GM11168 (cell line): ENCODE data around the gene LLGL2.

Experiments used
- in situ Hi-C: fragments of 300-500 bp; cut with MboI; formaldehyde crosslinking; loops from one replicate; pipeline ENCODE4 v1.12.0; 2022; ENCODE audit warnings: low sequenced_read_pairs; ENCODE audit not compliant: unreplicated experiment

The LLGL2 gene

DNA sequence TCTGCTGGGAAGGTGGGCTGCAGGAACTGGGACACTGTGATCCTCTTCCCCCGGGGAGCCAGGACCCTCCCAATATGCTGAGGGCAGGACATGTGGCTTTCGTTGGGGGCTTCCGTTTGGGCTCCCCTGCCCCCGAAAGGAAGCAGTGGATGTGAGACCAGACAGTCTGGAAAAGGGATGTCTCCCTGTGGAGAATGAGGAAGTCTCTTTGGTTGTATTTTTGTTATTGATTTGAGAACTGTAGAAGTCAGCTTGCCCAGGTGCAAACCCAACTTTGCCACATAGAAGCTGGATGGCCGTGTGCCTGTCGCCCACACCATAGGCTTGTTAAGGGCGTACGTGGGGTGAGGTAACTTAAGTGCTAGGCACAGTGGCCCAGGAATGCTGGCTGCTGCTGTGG is 18.8 kb downstream of the LLGL2 start:
- in situ Hi-C loops: no loop called here

DNA sequence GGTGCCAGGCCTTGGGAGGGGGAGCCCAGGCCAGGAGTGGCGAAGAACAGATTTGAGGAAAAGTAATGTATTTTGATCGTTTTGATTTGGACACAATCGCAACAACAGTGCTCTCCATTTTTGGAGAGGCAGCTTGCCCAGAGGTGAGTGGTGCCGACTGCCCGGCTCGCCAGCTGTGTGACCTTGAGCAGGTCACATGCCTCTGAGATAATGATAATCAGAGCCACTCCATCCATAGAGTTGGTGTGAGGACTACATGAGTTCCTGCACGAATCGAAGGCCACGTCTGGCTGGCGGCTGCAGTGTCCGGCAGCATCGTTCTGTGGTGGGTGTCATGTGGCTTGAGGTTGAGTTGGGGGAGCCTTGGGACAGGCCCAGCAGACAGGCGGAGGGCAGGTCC is 20.7 kb downstream of the LLGL2 start:
- in situ Hi-C loops: no loop called here

DNA sequence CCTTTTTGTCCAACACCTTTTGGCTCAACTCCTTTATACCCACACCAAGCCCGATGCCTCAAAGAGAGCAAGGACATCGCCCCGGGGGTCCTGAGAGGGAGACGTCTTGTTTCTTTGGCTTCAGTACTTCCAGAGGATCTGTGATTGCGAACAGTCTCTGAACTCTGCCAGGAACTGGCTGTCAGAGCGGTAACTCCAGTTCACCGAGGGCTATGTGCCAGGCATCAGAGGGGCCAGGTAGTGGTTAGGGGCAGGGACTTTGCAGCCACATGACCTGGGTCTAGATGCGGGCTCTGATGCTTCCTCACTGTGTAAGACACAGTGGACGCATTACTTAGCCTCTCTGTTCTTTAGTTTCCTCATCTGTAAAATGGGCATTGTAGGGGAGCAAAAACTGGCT is 21.6 kb downstream of the LLGL2 start:
- in situ Hi-C loops: no loop called here

DNA sequence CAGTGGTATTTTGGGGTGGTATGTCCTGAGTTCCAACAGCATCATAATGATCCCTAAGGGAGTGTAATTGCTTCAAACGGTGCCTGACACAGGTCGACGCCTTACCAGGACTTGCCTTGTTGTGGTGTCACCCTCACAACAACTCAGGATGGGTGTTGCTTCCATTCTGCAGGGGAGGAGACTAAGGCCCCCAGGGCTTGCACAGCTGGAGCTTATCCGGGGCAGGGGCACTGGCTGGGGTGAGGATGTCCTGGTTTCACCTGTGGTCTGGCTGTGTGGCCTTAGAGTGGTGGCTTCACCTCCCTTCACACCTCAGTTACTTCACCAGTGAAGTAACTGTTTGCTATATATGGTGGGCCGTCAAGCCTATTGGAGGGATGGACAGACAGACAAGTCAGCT is 23.3 kb downstream of the LLGL2 start:
- in situ Hi-C loops: no loop called here

DNA sequence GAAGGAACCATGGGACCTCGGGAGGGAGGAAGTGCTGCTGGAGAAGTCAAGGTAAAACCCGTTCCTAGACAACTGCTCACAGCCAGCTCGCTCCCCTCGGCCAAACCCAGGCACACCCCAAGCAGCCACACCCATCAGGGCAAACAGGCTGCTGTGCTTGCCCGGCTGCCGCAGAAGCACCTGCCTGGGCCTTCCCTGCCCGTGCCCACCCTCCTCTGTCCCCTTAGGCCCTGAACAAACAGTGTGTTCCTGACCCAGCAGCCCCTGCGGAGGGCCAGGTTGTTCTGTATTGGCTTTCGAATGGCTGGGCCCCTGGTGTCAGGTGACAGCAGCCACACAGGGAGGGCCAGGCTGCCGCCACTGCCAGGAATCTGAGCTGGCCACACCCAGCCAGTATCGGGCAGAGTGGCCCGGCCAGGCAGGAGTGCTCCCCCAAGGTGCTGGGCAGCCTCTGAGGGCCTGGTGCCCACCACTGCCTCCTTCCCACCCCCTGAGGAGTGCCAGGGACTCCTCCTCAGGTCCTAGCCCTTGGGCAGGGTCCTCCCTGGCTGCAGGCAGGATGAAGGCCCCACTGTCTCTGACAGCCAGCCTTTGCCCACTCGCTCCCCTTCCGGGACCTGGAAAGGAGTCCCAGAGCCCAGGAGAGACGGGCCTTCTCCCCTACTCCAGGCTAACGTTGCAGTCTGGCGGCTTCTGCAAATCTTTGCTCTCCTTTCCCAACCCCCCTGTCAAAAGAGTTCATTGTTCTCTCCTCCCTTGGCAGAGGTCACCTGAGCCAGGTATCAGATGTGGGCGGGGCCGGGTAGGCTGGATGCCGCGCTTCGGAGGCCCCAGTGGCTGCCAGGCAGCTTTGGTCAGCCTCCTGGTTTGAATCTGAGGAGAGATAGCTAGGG is 24.0 kb downstream of the LLGL2 start:
- in situ Hi-C loops: no loop called here

DNA sequence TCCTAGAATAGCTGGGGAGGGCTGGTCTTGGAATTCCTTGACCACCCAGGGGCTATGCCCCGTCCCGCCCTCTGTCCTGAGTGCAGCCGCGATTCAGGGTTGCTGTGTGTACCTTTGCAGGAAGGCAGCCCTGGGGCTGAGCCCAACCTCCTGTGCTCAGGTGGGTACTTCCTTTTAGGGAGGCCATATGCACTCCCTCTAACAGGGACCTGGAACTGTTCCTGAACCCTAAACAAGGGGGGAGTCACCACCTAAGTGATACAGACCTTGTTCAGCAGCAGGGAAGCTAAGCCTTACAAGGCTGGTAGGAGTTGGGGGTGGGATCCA is 24.6 kb downstream of the LLGL2 start:
- in situ Hi-C loops: no loop called here

DNA sequence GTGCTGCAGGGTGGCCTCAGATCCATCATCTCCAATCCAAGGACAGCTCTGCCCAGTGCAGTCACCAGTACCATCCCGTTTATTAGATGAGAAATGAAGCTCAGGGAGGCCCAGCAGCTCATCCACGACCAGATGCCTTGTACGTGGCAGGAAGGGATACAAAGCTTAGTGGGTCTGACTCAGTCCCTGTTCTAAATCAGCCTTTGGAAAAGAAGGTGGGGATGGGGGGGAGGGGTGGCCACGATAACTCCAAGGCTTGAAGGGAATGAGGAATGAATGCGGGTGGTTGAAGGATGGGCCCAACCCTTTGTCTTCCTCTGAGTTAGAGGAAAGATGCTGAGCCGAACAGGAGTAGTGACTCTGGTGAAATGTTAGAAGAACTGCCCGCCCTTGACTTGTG is 25.8 kb downstream of the LLGL2 start:
- in situ Hi-C loops: no loop called here

DNA sequence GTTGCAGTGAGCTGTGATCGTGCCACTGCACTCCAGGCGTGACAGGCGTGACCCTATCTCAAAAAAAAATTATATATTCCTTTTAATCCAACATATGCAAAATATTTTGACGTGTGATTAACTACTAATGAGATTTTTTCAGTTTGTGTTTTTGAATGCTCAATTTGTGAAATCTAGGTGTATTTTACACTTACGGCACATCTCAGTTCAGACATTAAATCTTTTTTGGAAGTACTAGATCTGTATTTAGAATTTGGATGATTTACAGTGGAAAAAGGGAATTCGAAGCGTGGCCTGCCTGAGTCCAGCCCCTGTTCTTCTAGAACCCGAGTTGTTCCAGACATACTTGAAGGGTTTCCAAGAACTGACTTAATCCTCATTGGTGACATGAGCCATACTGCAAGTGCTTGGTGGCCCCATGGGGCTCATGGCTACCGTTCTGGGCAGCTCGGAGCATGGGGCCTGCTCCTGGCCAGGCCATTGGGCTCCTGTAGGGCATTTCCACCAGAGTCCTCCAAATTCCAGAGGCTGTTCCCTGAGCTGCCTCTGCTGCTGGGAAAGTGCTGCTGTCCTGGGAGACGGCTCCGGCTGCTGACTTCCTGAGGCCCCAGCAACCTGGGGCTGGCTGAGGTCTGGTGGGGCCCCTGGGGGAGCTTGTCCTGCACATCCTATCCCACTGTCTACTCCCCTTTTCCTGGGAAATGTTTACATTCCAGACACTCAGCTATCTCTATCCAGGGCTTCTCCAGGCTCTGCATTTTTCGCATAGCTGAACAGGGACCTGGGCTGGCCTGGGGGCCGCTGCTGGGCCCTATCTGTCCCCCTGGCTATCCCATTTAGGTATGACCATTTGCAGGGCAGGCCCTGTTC is 27.2 kb downstream of the LLGL2 start:
- in situ Hi-C loops: no loop called here

DNA sequence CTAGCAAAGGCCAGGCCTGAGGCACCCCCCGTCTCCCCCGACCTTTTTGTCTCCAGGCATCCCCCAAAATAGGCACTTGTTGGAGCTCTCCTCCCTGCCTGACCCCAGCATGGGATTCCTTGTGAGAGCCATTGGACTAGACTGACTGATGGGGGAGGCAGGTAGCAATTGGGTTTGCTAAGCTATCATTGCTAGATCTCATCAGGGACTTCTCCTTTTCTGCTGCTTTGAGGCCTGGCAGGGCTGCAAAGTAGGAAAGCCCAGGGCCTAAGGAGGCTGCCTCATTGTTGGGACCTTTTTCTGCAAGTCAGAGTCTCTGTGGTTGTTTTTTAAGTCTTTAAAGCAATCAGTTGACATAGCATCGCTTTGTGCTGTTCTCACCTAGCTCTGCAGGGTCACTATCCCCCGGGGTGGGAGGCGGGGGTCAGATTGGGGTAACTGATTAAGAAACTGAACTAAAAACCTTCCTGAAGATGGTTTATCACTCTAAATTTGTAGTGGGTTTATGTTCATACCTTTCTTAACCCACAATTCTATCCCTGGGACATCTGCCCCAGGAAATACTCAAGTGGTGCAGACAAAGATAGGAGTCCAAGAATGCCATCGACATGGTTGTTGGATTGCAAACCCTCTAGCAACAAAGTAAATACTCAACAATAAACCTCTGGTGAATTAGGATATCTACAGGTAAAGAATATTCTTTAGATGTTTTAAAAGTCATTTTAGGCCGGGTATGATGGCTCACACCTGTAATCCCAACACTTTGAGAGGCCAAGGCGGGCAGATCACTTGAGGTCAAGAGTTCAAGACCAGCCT is 28.0 kb downstream of the LLGL2 start:
- in situ Hi-C loops: no loop called here

DNA sequence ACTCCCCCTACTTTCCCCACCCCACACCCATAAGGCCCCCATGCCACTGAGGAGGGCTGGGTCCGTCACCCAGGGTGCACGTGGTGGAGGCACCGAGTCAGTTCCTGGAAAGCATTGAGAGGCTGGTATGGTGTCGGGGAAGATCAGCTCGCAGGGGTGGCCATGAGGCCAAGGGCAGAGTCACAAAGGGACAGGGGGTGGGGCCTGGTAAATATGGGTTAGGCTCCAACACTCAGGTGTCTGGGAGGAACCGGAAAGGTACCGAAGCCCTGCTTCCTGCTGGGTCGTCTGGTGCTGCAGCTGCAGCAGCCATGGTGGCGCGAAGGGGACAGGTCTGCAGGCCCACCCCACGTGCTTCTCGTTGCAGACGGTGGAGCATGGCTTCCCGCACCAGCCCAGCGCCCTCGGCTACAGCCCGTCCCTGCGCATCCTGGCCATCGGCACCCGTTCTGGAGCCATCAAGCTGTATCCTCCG is 30.2 kb downstream of the LLGL2 start:
- in situ Hi-C loops: no loop called here

DNA sequence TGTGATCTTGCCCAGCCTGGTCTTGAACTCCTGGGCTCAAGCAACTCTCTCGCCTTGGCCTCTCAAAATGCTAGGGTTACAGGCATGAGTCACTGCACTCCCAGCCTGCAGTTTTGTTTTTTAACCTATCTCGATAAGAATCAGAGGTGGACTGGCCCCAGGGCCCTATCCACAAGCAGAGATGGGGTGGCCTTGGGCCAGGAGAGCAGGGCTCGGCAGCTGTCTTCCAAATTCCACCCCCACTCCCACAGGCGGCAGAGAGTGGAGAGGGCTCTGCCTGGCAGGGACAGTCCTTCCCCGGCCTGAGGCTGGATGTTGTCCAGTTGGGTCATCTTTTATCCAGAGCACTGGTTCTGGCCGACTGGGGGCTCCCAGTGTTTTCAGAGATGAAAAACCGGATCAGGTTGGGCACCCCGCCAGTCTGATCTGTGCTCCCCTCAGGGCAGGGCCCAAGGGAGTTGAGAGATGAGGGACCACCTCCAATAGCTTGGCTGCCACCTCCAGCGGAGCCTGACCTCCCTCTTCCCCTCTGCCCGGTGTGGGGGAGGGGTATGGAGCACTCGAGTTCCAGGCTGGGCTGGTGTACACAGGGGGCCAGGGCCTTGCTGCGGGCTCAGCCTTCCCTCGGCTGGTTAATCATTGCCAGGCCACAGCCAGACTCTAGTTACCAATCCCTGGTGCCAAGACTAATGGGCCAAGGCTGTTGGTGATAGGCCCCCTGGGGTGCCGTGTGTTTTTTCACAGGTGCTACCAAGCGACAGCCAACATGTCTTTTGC is 31.8 kb downstream of the LLGL2 start:
- in situ Hi-C loops: no loop called here

DNA sequence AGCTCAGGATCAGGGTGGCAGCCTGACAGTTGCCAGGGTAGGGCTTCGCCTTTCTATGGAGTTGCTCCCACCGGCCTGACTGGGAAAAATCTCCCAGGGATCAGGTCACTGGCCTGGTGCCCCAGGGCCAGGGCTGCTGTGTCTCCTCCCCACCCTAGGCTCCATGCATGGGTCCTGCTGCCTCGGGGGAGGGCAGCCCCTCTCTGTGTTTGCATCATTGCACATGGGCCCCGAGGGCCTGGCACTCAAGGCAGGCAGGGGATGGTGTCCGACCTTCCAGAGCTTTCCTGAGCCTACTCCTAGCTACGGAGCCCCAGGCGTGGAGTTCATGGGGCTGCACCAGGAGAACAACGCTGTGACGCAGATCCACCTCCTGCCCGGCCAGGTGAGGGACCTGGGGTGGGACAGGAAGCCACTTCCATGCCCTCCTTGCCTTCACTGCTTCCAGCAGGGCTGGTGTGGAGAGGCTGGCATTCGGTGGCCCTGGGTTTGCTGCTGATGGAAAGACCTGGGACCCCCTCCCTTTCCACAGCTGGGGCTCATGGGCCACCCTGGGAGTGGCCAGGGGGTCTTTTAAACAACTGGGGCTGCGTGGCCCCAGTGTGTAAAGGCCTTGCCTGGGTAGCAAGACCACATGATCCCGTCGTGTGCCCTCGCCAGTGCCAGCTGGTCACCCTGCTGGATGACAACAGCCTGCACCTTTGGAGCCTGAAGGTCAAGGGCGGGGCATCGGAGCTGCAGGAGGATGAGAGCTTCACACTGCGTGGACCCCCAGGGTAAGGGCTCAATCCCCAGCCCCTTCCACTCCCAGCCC is 32.6 kb downstream of the LLGL2 start:
- in situ Hi-C loops: no loop called here

DNA sequence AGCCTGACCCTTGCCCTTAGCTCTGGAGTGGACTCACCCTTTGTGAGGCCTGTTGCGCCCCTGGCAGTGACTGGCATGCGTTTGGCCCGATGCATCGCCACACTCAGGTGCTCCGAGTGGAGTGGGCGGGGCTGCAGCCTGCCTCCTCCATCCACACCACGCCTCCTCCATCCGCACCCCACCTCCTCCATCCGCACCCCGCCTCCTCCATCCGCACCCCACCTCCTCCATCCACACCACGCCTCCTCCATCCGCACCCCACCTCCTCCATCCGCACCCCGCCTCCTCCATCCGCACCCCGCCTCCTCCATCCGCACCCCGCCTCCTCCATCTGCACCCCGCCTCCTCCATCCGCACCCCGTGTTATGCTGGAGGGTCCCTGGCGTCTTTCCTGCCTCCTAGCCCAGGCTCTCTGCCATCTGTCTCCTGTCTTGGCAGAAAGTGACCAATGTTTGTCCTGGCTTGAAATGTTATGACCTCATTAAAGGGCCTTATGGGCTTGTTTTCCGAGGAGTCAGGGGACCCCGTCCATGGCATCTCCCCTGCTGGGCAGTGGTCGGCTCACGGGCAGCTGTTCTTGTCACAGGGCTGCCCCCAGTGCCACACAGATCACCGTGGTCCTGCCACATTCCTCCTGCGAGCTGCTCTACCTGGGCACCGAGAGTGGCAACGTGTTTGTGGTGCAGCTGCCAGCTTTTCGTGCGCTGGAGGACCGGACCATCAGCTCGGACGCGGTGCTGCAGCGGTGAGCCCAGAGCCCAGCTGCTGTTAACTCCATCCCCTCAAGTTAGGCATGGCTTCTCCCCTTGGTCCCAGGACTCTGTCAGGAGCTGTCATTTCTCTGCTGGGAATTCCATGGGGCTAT is 33.4 kb downstream of the LLGL2 start:
- in situ Hi-C loops: no loop called here

DNA sequence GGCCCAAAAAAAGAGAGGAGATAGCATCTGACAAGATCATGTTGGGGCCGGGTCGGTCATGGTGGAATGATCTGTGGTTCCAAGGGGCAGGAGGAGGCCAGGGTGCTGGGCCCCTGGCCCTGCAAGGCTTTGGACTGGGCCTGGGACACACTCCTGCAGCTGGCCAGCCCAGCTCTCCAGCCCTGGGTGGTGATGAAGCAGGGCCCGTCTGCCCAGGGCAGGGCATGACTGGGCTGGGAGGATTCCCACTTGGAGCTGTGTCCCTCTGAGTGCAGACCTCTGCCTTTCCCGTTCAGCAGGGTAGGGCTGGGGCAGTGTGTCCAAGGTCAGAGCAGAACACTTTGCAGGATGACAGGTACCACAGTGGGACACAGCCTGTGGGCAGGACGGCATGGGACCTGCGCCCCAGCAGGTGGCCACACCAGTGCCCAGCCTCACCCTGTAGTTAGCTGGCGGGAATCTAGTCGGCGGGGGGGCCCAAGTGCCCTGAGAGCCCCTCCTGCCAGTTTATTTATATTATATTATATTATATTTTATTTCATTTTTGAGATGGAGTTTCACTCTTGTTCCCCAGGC is 34.5 kb downstream of the LLGL2 start:
- in situ Hi-C loops: no loop called here

DNA sequence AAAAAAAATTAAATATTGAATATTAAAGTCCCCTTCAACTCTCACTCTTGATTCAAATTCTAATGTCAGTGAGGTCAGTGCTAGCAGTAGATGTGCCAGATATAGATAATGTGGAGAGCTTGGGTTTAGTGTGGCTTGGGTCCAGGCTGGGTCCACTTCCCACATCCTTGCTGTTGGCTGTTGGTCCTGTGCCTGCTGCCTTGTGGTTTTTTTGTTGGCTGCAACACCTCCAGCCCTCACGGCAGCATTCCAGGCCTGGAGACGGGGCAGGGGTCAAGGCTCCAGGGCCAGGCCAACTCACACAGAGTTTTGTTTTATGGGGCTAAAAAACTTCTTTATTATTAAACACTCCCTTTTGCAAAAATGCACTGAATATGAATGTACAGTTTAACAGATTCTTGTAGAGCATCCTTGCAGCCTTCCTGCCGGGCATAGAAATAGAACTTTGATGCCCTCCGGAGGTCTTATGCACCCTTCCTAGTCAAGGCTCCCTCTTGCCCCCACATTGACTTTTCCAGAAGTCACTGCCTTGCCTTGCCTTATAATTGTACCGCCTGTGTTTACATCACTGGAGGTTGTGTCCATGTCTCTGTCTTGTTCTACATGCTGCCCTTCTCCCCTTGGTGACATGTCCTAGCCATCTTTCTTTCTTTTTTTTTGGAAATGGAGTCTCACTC is 36.6 kb downstream of the LLGL2 start:
- in situ Hi-C loops: no loop called here

DNA sequence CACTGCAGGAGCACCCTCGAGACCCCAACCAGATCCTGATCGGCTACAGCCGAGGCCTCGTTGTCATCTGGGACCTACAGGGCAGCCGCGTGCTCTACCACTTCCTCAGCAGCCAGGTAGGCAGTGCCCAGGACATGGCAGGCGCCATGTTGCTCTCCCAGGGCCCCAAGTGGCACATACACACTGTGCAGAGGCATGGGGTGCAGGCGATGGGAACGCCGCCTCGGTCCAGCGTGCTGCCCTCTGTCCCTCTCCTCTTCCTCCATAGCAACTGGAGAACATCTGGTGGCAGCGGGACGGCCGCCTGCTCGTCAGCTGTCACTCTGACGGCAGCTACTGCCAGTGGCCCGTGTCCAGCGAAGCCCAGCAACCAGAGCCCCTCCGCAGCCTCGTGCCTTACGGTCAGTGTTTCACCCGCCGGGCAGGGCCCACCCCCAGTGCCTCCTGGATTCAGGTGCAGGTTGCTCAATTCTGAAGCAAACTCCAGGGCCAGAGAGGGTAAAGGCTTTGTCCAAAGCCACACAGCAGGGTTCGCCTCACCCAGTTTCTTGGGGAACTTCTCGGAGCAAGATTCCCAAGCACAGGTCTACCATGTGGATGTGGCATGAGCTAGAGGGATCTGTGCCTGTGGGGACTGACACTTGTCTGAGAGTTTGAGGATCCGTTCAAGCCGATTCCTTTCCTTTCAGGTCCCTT is 37.7 kb downstream of the LLGL2 start:
- in situ Hi-C loops: no loop called here

DNA sequence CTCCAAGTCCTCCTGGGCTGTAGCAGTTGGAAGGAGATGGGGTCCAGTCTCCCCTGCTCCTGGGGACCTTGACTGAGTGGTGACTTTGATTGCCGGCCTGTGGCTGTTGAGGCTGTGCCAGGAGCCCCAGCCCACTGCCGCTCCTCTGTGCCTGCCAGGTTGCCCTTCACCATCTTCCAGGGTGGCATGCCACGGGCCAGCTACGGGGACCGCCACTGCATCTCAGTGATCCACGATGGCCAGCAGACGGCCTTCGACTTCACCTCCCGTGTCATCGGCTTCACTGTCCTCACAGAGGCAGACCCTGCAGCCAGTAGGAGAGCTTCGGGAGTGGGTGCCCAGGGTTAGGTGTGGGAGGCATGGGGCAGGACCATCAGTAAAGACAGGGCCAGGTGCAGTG is 38.7 kb downstream of the LLGL2 start:
- in situ Hi-C loops: no loop called here
